ENCODE results near the gene PLXNA4.

PLXNA4 gene

DNA sequence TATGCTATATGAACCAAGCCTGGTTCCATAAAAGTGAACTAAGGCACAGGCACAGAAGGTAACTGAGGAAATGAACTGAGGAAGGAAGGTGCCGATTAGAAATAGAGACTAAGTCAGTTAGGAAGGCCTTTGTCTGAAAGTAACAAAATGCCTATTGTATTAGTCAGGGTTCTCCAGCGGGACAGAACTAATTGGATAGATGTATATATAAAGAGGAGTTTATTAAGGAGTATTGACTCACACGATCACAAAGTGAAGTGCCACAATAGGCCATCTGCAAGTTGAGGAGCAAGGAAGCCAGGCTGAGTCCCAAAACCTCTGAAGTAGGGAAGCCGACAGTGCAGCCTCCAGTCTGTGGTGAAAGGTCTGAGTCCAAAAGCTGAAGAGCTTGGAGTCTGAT is 13.9 kb upstream of the PLXNA4 start:
- Histone ChIP-seq H3K36me3 (ENCODE audit: insufficient read depth, low read length) (no peaks in the 10 kb centered on the region), H3K27ac (ENCODE audit: low read depth, low read length) (no peak overlapping the region), H3K4me3 (ENCODE audit: low read length) (no peak overlapping the region), H3K9me3 (ENCODE audit: insufficient read depth, low read depth, low read length) (peaks cover 2% of the 10 kb centered on the region; the same call in 1 of the 2 replicates), H3K27me3 (ENCODE audit: insufficient read depth, low read length) (peaks cover 10% of the 10 kb centered on the region; the same call in 1 of the 2 replicates), H3K4me1 (ENCODE audit: insufficient read depth, low read length) (no peaks in the 10 kb centered on the region), H3K9ac (ENCODE audit: low read depth, low read length) (no peak overlapping the region)
- WGBS = 91% methylated on average over 4 of the region's 4 CpGs

DNA sequence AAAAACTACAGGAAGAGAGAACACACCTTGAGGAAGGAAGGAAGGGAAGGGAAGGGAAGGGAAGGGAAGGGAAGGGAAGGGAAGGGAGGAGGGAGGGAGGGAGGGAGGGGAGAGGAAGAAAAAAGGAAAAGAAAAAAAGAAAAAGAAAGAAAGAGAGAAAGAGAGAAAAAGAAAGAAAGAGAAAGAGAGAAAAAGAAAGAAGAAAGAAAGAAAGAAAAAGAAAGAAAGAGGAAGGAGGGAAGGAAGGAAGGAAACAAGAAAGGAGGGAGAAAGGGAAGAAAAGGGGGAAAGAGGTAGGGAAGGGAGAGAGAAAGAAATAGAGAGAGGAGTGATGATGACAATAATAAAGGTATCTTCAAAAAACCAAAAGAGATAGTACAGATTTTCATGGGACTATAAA is 12.3 kb upstream of the PLXNA4 start:
- Histone ChIP-seq H3K9ac (ENCODE audit: low read depth, low read length) (no peak overlapping the region), H3K27me3 (ENCODE audit: insufficient read depth, low read length) (peaks cover 10% of the 10 kb centered on the region; the same call in 1 of the 2 replicates)

DNA sequence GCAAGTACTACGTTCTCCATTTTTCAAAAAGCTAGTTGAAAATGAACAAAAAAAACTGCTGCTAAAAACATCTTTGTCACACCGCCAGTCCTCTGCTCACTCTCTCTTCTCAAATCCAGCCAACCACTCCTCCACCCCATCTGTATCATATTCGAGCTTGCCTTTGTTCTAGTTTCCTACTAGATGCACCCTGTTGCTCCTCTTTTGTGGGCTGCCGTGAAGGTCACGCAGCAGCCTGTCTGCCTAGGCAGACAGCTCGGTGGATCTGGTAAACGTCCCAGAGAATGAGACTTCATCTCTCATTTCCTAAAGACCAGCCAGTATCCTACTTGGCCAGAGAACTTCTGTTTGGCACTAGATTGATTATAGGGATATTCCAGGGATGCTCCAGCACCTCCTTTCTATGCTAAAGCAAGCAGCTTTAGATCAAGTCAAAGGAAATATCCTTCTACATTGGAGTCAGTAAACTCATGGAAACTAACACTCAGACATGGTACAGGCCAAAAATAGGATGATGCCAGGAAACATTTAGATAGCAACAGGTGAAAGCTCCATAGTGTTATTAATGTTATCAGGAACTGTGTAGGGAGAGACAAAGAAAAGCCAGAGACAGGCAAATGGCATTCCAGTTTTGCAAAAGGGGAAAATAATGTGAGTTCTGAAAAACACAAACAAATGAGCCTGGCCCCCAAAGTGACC is 8.7 kb upstream of the PLXNA4 start:
- Histone ChIP-seq H3K27me3 (ENCODE audit: insufficient read depth, low read length) (peaks cover 16% of the 10 kb centered on the region), H3K9ac (ENCODE audit: low read depth, low read length) (no peak overlapping the region), H3K36me3 (ENCODE audit: insufficient read depth, low read length) (no peaks in the 10 kb centered on the region), H3K9me3 (ENCODE audit: insufficient read depth, low read depth, low read length) (no peaks in the 10 kb centered on the region), H3K4me3 (ENCODE audit: low read length) (no peak overlapping the region), H3K27ac (ENCODE audit: low read depth, low read length) (no peak overlapping the region), H3K4me1 (ENCODE audit: insufficient read depth, low read length) (no peaks in the 10 kb centered on the region)
- 69% methylated on average over 7 of the region's 7 CpGs for WGBS

More for the DNA sequence above, 12.3 kb upstream of the PLXNA4 start:
- Histone ChIP-seq H3K27ac (ENCODE audit: low read depth, low read length) (no peak overlapping the region), H3K9me3 (ENCODE audit: insufficient read depth, low read depth, low read length) (peaks cover 2% of the 10 kb centered on the region; the same call in 1 of the 2 replicates), H3K36me3 (ENCODE audit: insufficient read depth, low read length) (no peaks in the 10 kb centered on the region), H3K4me1 (ENCODE audit: insufficient read depth, low read length) (no peaks in the 10 kb centered on the region), H3K4me3 (ENCODE audit: low read length) (no peak overlapping the region)

DNA sequence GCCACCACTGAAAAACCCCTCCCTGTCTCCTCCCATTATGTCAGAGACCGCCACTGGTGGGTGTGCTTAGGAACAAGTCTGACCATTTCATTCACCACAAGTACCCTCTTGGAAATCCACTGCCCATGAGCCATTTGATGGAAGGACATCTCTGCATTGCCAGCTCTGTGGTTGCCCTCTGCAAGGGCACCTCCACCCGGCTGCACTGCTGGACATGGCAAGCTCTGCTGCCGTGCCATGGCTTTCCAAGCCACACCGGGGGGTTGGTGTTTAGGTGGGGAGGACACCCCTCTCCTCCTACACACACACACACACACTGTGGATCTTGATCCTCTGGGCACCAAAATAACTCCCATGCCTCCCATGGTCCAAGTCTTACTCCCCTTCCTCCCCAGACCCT is 5.2 kb upstream of the PLXNA4 start:
- Histone ChIP-seq H3K4me1 (ENCODE audit: insufficient read depth, low read length) (no peaks in the 10 kb centered on the region), H3K9ac (ENCODE audit: low read depth, low read length) (no peak overlapping the region), H3K27me3 (ENCODE audit: insufficient read depth, low read length) (peaks cover 36% of the 10 kb centered on the region), H3K27ac (ENCODE audit: low read depth, low read length) (no peak overlapping the region), H3K9me3 (ENCODE audit: insufficient read depth, low read depth, low read length) (no peaks in the 10 kb centered on the region), H3K4me3 (ENCODE audit: low read length) (no peak overlapping the region), H3K36me3 (ENCODE audit: insufficient read depth, low read length) (no peaks in the 10 kb centered on the region)
- WGBS = 95% methylated on average over 3 of the region's 4 CpGs

DNA sequence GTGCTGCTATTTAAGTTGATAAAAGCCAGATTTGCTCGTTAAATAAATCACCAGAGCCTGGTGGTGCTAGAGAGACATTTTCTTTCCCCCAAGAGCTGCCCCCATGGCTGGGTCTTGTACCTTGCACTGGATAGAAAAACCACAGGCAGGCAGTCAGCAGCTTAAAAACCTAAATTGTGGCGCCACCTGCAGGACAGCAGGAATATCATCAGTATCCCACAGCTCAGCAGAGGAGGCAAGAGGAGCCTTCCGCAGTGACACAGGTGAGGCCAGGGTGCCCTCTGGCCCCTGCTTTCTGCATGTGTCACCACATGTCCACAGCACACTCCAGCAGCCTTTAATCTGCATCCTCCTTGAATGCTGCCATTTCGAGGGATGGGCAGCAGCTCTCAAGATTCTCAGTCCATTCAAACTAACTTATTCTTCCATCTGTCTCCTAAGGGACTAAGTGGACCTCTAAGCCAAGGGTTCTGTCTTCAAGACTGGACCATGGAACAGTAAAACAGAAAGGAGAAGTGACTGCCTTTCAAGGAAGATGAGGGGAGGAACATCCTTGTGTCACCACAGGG is 4.5 kb upstream of the PLXNA4 start:
- no peaks in the 10 kb centered on the region for H3K9me3 ChIP-seq (ENCODE audit: insufficient read depth, low read depth, low read length)
- WGBS = 16% methylated on average over 4 of the region's 4 CpGs
- H3K27ac ChIP-seq (ENCODE audit: low read depth, low read length) = no peak overlapping the region
- H3K9ac ChIP-seq (ENCODE audit: low read depth, low read length) = no peak overlapping the region
- H3K36me3 ChIP-seq (ENCODE audit: insufficient read depth, low read length) = no peaks in the 10 kb centered on the region
- no peak overlapping the region for H3K4me3 ChIP-seq (ENCODE audit: low read length)
- H3K27me3 ChIP-seq (ENCODE audit: insufficient read depth, low read length) = peaks cover 43% of the 10 kb centered on the region
- H3K4me1 ChIP-seq (ENCODE audit: insufficient read depth, low read length) = no peaks in the 10 kb centered on the region; the same call in 1 of the 2 replicates

DNA sequence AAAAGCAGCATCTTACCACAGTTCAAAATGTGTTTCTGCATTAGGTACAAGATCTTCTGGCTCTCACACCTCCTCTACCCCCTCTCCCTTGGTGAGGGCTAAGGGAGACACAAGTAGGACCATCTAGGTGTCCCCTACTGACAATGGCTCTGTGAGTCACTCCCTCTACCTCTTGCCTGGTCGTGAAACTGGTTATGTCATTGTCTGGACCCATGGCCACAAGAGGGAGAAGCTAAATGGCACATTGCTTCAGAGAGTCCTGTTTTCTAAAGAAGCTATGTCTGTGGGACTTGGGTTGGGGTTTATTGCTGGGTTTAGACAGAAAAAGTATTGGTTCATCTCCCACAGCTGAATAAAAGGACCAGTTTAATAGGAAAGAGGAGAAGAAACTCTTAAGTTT is 4.0 kb upstream of the PLXNA4 start:
- peaks cover 48% of the 10 kb centered on the region for H3K27me3 ChIP-seq (ENCODE audit: insufficient read depth, low read length)
- H3K27ac ChIP-seq (ENCODE audit: low read depth, low read length) = no peak overlapping the region
- no peaks in the 10 kb centered on the region for H3K9me3 ChIP-seq (ENCODE audit: insufficient read depth, low read depth, low read length)
- 37% methylated on average over 1 of the region's 1 CpG for WGBS
- no peak overlapping the region for H3K9ac ChIP-seq (ENCODE audit: low read depth, low read length)
- H3K4me3 ChIP-seq (ENCODE audit: low read length) = no peak overlapping the region
- no peaks in the 10 kb centered on the region for H3K36me3 ChIP-seq (ENCODE audit: insufficient read depth, low read length)
- H3K4me1 ChIP-seq (ENCODE audit: insufficient read depth, low read length) = peaks cover 4% of the 10 kb centered on the region; the same call in 1 of the 2 replicates

DNA sequence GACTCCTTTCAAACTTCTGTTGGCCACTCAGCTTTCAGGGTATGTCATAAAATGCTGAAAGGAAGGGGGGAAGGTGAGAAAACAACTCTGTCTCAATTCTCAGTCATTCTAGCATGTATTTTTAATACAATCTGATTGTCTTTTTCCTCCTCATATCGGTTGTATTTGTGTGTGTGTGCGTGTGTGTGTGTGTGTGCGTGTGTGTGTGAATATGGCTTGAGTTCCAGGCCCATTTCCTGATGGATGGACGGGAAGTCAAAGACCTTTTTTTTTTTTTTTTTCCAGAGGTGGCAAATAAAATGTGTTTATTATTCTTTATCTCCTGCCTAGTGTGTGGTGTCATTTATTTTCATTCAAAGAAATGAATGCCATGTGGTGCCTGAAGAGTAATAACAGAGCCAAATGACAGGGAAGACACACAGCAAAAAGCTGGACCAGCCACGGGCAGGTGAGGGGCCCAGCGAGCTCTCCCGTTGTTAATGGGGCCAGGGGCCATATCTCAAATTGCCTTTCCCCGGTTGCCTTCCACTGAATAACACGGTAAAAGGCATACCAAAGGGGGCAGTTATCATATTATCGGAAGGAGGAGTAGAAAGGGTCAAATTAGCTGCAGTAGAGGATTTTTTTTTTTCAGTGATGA is 3.1 kb upstream of the PLXNA4 start:
- no peak overlapping the region for H3K27ac ChIP-seq (ENCODE audit: low read depth, low read length)
- no peaks in the 10 kb centered on the region for H3K9me3 ChIP-seq (ENCODE audit: insufficient read depth, low read depth, low read length)
- H3K27me3 ChIP-seq (ENCODE audit: insufficient read depth, low read length) = peaks cover 57% of the 10 kb centered on the region
- WGBS = 93% methylated on average over 9 of the region's 10 CpGs
- peaks cover 13% of the 10 kb centered on the region for H3K4me1 ChIP-seq (ENCODE audit: insufficient read depth, low read length)
- H3K9ac ChIP-seq (ENCODE audit: low read depth, low read length) = no peak overlapping the region
- H3K4me3 ChIP-seq (ENCODE audit: low read length) = no peak overlapping the region
- H3K36me3 ChIP-seq (ENCODE audit: insufficient read depth, low read length) = no peaks in the 10 kb centered on the region

DNA sequence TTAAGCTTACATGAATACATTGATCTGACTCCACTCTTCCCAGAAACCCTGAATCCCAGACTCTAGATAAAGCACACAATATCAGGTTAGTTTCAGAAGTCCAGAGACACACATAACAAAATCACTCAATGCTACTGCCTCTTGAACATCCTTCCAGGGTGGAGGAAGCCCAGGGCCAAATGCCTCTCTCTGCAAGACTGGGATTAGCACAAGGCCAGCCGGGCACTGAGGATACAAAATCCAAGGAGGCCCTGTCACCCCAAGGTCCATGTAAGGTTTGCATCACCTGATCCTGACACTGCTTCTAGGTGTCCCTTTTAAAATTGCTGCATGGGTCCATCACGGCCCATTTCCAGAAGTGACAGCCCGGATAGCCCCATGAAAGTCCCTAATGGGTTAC is 2.6 kb upstream of the PLXNA4 start:
- H3K9ac ChIP-seq (ENCODE audit: low read depth, low read length) = no peak overlapping the region

DNA sequence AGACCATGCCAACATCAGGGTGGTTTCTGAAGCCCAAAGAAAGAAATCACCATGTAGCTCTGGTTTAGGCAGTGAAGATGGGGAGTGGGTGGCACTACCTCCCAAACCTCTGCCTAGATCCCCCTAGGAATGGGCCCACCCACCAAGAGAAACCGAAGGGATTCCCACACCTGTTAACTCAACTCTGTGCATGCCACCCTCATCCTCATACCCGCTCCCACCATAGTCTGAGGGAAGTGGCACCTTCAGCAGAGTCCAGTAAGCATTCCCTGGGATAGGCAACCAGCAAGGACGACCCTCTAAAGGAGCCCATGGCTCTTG is 1.7 kb upstream of the PLXNA4 start:
- Histone ChIP-seq H3K27ac (ENCODE audit: low read depth, low read length) (no peak overlapping the region), H3K27me3 (ENCODE audit: insufficient read depth, low read length) (peaks cover 70% of the 10 kb centered on the region), H3K9me3 (ENCODE audit: insufficient read depth, low read depth, low read length) (no peaks in the 10 kb centered on the region), H3K4me1 (ENCODE audit: insufficient read depth, low read length) (peaks cover 26% of the 10 kb centered on the region), H3K36me3 (ENCODE audit: insufficient read depth, low read length) (no peaks in the 10 kb centered on the region), H3K9ac (ENCODE audit: low read depth, low read length) (no peak overlapping the region), H3K4me3 (ENCODE audit: low read length) (no peak overlapping the region; the same call in 1 of the 2 replicates)
- 80% methylated on average over 3 of the region's 3 CpGs for WGBS

More for the DNA sequence above, 2.6 kb upstream of the PLXNA4 start:
- Histone ChIP-seq H3K4me3 (ENCODE audit: low read length) (no peak overlapping the region), H3K36me3 (ENCODE audit: insufficient read depth, low read length) (no peaks in the 10 kb centered on the region), H3K4me1 (ENCODE audit: insufficient read depth, low read length) (peaks cover 19% of the 10 kb centered on the region), H3K27ac (ENCODE audit: low read depth, low read length) (no peak overlapping the region), H3K9me3 (ENCODE audit: insufficient read depth, low read depth, low read length) (no peaks in the 10 kb centered on the region), H3K27me3 (ENCODE audit: insufficient read depth, low read length) (peaks cover 62% of the 10 kb centered on the region)
- 87% methylated on average over 3 of the region's 3 CpGs for WGBS

DNA sequence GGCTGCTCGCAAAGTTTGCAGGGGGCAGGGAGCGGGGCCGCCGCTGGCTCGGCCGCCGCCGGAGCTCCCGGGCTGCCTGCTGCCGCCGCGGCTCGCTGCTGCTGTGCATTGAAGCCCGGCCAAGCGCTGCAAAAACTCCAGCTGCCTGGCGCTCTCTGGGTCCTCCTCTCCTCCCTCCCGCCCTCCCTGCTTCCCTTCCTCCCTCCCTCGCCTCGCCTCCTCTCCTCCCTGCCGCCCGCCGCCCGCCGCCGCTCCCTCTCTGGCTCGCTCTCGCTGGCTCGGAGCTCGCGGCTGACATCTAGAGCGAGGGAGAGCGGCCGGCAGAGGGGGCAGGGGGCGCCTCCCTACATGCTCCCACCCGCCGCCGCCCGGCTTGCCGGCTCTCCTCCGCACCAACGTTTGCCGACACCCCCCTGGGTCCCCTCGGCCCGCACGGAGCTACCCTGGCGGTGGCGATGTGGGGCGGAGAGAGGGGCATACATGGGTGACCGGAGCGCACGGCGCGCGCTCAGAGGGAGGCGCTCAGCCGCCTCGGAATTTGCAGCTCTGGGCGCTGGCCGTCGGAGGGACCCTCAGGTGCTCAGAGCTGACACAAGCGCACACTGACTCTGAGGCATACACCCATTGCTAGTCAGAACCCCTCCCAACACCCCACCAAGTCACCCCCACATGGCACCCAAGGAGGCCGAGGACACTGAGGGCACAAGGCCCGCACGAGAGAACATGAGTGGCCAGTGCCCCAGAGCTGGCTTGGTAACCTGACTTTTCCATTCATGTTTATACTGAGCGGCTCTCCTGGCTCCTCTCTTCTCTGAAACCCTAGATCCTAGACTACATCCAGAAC is 1.2 kb upstream of the PLXNA4 start:
- Histone ChIP-seq H3K9me3 (ENCODE audit: insufficient read depth, low read depth, low read length) (no peaks in the 10 kb centered on the region), H3K27ac (ENCODE audit: low read depth, low read length) (no peak overlapping the region), H3K36me3 (ENCODE audit: insufficient read depth, low read length) (no peaks in the 10 kb centered on the region), H3K27me3 (ENCODE audit: insufficient read depth, low read length) (peaks cover 76% of the 10 kb centered on the region), H3K4me3 (ENCODE audit: low read length) (peak overlapping the region; percentile 59), H3K4me1 (ENCODE audit: insufficient read depth, low read length) (peaks cover 32% of the 10 kb centered on the region), H3K9ac (ENCODE audit: low read depth, low read length) (no peak overlapping the region; the same call in 1 of the 2 replicates)
- WGBS = 5% methylated on average over 64 of the region's 65 CpGs

DNA sequence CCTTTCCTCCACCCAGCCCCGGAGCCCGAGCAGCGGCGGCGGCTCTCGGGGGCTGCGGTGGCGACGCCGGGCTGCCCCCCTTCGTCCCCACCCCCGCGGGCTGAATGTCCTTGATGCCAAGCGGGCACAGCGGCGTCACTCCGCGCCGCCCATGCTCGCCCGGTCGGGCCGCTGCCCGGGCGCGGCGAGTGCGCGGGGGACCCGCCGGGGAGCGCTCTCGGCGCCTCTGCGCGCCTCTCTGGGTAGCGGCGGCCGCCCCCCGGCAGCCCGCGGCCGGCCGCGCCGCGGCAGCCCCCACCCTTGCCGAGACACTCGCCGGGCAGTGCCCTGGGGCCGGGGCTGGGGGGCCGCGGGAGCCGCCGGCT is 433 bp upstream of the PLXNA4 start:
- Histone ChIP-seq H3K27me3 (ENCODE audit: insufficient read depth, low read length) (peaks cover 84% of the 10 kb centered on the region), H3K27ac (ENCODE audit: low read depth, low read length) (no peak overlapping the region), H3K36me3 (ENCODE audit: insufficient read depth, low read length) (no peaks in the 10 kb centered on the region), H3K4me1 (ENCODE audit: insufficient read depth, low read length) (peaks cover 34% of the 10 kb centered on the region), H3K9me3 (ENCODE audit: insufficient read depth, low read depth, low read length) (no peaks in the 10 kb centered on the region), H3K9ac (ENCODE audit: low read depth, low read length) (no peak overlapping the region), H3K4me3 (ENCODE audit: low read length) (peak overlapping the region; percentile 59)
- WGBS = under 1% methylated on average over 55 of the region's 55 CpGs

Data from HUES64 (cell line).